Suprapubic skin (tissue), 4 donors: ENCODE measurements around the gene BGN. TPM values are rescaled to one million over a fixed set of nuclear protein-coding genes. Genes with fewer than 3 reads are reported as not detected.

Experiments
- DNase-seq, 2 donors: peaks; one replicate each; pipeline ENCODE4 v3.0.0-alpha.2; 2019; ENCODE audit warnings: low spot score in 2 of 2
- H3K27ac ChIP-seq: fragments of 200-600 bp; sonication (generic); one replicate; pipeline ENCODE4 v1.5.1; 2019
- H3K27me3 ChIP-seq: fragments of 200-600 bp; sonication (generic); one replicate; pipeline ENCODE4 v1.5.1; 2019
- H3K36me3 ChIP-seq: fragments of 200-600 bp; sonication (generic); one replicate; pipeline ENCODE4 v1.5.1; 2019
- H3K4me1 ChIP-seq: fragments of 200-600 bp; sonication (generic); one replicate; pipeline ENCODE4 v1.5.1; 2019
- H3K4me3 ChIP-seq: fragments of 200-600 bp; sonication (generic); one replicate; pipeline ENCODE4 v1.5.1; 2019; ENCODE audit warnings: mild to moderate bottlenecking
- H3K9me3 ChIP-seq: fragments of 200-600 bp; sonication (generic); one replicate; pipeline ENCODE4 v1.5.1; 2019
- EP300 ChIP-seq: sonication (generic); formaldehyde crosslinking; IDR thresholded peaks from one replicate; pipeline ENCODE4 v1.6.1; 2017; ENCODE audit warnings: antibody characterized with exemption
- POLR2A ChIP-seq, 2 donors: fragments of 450-650 bp; IDR thresholded peaks; one replicate each; pipeline ENCODE4 v1.6.1; 2017; ENCODE audit warnings: antibody characterized with exemption in 2 of 2, mild to moderate bottlenecking in 2 of 2, moderate library complexity in 2 of 2
- POLR2AphosphoS5 ChIP-seq, 3 donors: sonication (generic); formaldehyde crosslinking; IDR thresholded peaks; one replicate each; pipeline ENCODE4 v1.6.1; 2017; ENCODE audit warnings: antibody characterized with exemption in 3 of 3
- WGBS: methylation state at CpG from one replicate; pipeline ENCODE4 v1.1.5; 2018; 5-methylcytosine and 5-hydroxymethylcytosine counted together
- total RNA-seq, 4 donors: library from RNA; depleted of rRNA; stranded (reverse); fragments of >200 nt; gene quantifications; one replicate each; pipeline ENCODE4 v1.1.0, GENCODE V29; 2016
- TF ChIP-seq, protein P1 (sequence below), 2 donors: fragments of 200-600 bp in 1 of 2; fragments of 450-650 bp in 1 of 2; sonication (generic) in 1 of 2; IDR thresholded peaks; one replicate each; pipeline ENCODE4 v1.5.1; 2016 to 2019; ENCODE audit warnings: antibody characterized with exemption in 2 of 2, mild to moderate bottlenecking in 1 of 2, moderate library complexity in 1 of 2

The BGN gene
- total RNA-seq, 4 donors from 2014 or later, result 24.9 to 108 (median 67.3) TPM

GRCh38 chrX:153554519-153555167 is 59.9 kb downstream of the BGN start:
- TF ChIP-seq, protein P1, sequence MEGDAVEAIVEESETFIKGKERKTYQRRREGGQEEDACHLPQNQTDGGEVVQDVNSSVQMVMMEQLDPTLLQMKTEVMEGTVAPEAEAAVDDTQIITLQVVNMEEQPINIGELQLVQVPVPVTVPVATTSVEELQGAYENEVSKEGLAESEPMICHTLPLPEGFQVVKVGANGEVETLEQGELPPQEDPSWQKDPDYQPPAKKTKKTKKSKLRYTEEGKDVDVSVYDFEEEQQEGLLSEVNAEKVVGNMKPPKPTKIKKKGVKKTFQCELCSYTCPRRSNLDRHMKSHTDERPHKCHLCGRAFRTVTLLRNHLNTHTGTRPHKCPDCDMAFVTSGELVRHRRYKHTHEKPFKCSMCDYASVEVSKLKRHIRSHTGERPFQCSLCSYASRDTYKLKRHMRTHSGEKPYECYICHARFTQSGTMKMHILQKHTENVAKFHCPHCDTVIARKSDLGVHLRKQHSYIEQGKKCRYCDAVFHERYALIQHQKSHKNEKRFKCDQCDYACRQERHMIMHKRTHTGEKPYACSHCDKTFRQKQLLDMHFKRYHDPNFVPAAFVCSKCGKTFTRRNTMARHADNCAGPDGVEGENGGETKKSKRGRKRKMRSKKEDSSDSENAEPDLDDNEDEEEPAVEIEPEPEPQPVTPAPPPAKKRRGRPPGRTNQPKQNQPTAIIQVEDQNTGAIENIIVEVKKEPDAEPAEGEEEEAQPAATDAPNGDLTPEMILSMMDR (IDR thresholded peaks at IDR 0.05), result peak in 1 of 2 donors; percentile 51
- TF ChIP-seq EP300, result no peak
- TF ChIP-seq POLR2AphosphoS5 (IDR thresholded peaks at IDR 0.05), result no peak
- H3K4me3 ChIP-seq, result no peak overlapping the region
- WGBS, result 76% methylated on average over 8 of the region's 17 CpGs
- H3K9me3 ChIP-seq, result no peaks in the 10 kb centered on the region
- no peaks in the 10 kb centered on the region for H3K36me3 ChIP-seq
- peak in 1 of 2 donors; percentile 81 for DNase-seq
- no peaks in the 10 kb centered on the region for H3K27me3 ChIP-seq
- H3K27ac ChIP-seq, result no peak overlapping the region
- H3K4me1 ChIP-seq, result no peaks in the 10 kb centered on the region

- H3K27me3 ChIP-seq, result no peaks in the 10 kb centered on the region
- H3K36me3 ChIP-seq, result no peaks in the 10 kb centered on the region
- WGBS, result 100% methylated on average over 3 of the region's 12 CpGs
- TF ChIP-seq POLR2AphosphoS5 (IDR thresholded peaks at IDR 0.05), result no peak
- TF ChIP-seq, protein P1 (IDR thresholded peaks at IDR 0.05), result no peak
- no peak for TF ChIP-seq POLR2A (IDR thresholded peaks at IDR 0.05)
- TF ChIP-seq EP300, result no peak
- no peaks in the 10 kb centered on the region for H3K4me1 ChIP-seq
- H3K27ac ChIP-seq, result no peak overlapping the region
- no peaks in the 10 kb centered on the region for H3K9me3 ChIP-seq
- no peak for DNase-seq
- no peak overlapping the region for H3K4me3 ChIP-seq
Observed at GRCh38 chrX:153556767-153557166, 62.0 kb downstream of the BGN start.

DNA sequence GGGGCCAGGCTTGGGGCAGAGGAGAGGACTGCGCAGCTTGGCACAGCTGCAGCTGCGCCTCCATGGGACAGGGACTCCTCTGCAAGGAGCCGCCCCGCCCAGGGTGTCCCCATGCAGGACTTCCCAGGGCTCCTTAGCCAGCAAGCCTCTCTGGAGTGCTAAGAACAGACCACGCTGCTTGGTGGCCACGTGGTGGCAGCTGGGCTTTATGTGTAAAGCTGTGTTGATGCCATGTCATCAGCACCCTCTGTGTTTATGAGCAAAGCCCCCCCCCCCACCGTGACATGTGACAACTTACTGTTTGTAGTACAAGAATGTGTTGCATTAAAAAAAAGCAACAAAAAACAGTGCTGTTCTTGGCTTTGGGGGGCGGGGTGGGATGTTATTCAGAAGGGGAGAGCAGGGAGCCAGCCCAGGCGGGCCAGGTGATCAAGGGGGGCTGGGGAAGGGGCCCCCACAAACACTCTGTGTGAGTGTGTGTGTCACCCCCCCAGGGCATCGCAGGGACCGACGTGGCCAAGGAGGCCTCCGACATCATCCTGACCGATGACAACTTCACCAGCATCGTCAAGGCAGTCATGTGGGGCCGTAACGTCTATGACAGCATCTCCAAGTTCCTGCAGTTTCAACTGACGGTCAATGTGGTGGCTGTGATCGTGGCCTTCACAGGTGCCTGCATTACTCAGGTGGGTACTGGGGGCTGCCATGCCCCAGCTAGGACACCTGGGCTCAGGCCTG is 63.0 kb downstream of the BGN start:
- H3K27ac ChIP-seq, result no peak overlapping the region
- H3K9me3 ChIP-seq, result no peaks in the 10 kb centered on the region
- H3K36me3 ChIP-seq, result no peaks in the 10 kb centered on the region
- no peak overlapping the region for H3K4me3 ChIP-seq
- H3K27me3 ChIP-seq, result no peaks in the 10 kb centered on the region
- WGBS, result 79% methylated on average over 10 of the region's 19 CpGs
- TF ChIP-seq, protein P1 (IDR thresholded peaks at IDR 0.05), result no peak
- TF ChIP-seq EP300 (no peak), POLR2AphosphoS5 (IDR thresholded peaks at IDR 0.05) (no peak), POLR2A (IDR thresholded peaks at IDR 0.05) (no peak)
- no peak for DNase-seq
- no peaks in the 10 kb centered on the region for H3K4me1 ChIP-seq

Other genes with a start within 250 kb of the BGN start
- not detected for gene PNMA6F, start 173.2 kb upstream of the BGN start, total RNA-seq
- 1 to 10 TPM; 2.3 to 4.3 (median 3.3) TPM for gene ZNF275, start 160.8 kb upstream of the BGN start, total RNA-seq
- gene PNMA6E, start 93.6 kb upstream of the BGN start, total RNA-seq, result under 1 TPM in 1 of 4 donors, not detected in 3; 0.29 TPM
- gene ZFP92, start 83.5 kb upstream of the BGN start, total RNA-seq, result under 1 TPM in 3 of 4 donors, not detected in 1; 0.26 to 0.38 (median 0.30) TPM
- gene TREX2, start 48.9 kb upstream of the BGN start, total RNA-seq, result 10 to 100 TPM; 19.3 to 62.6 (median 50.7) TPM
- 10 to 100 TPM; 16.4 to 43.4 (median 18.9) TPM for gene HAUS7, start 24.4 kb upstream of the BGN start, total RNA-seq
- gene ATP2B3, start 22.7 kb downstream of the BGN start, total RNA-seq, result not detected
- gene CCNQ, start 104.2 kb downstream of the BGN start, total RNA-seq, result 10 to 100 TPM; 16.4 to 33.2 (median 29.3) TPM
- under 1 TPM in 2 of 4 donors, not detected in 2; 0.19 to 0.48 TPM for gene DUSP9, start 152.2 kb downstream of the BGN start, total RNA-seq
- 1 to 10 TPM; 1.2 to 1.8 (median 1.4) TPM for gene PNCK, start 178.8 kb downstream of the BGN start, total RNA-seq
- 10 to 100 TPM; 26.1 to 74.1 (median 45.2) TPM for gene SLC6A8, start 192.9 kb downstream of the BGN start, total RNA-seq
- gene BCAP31, start 229.4 kb downstream of the BGN start, total RNA-seq, result 100 to 1,000 TPM; 112 to 170 (median 167) TPM
- 1 to 10 TPM; 5.9 to 9.4 (median 7.4) TPM for gene ABCD1, start 229.9 kb downstream of the BGN start, total RNA-seq